ENCODE measurements around the gene MAPK1. TPM values are rescaled to one million over a fixed set of nuclear protein-coding genes. Genes with fewer than 3 reads are reported as not detected.
A peak's percentile ranks its signal among the peaks of the same experiment; 100 is the strongest.

Gene MAPK1
- total and polyA plus RNA-seq, 9 of the 15 experiments (the other 6 are each of a cell fraction or from before 2014, with no cell fraction given) = 46.3 to 575 (median 283) TPM

DNA sequence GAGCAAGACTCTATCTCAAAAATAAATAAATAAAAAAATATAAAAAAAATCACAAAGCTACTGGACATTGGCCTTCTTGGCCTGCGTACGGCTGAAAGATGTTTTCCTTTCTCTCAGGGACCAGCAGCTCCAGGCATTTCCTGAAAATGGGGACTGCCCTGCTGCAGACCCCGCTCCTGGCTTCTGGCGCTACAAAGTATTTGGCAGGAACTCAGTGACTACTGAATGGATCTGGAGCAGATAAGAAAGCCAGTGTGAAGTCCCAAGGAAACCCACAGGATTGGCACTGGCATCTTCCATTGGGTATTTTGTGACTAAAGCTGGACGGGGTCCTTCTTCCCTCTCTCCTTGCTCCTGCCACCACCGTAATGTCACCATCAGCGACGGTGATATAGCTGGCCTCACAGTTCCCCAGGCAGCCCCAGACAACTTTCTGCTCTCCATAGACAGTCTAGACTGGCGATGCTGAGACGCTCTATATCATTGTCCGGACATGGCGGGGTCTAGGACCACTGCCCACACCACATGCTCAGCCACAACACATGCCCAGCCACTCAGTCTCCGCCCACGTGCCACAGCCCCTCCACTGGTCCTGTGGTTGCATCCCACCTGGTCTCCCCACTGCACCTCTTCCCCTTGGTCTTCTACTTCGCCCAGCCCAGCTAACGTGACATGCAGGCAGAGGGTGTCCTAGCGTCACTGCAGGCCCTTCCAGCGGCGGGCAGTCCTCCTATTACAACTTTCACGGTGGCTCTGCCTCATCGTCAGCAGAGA lies 109.2 kb downstream of the MAPK1 start:
- intact Hi-C loops (cut with micrococcal nuclease) (loop anchor here (10.0 kb wide), 1 partner anchor 797 kb away; the partner anchor contains the start of gene PRAME), in situ Hi-C loops (cut with MboI) (no loop called here)
- BruUV-seq (replicated peaks) = no TSS peak
- H3K4me1 ChIP-seq (replicated peaks in 1 of 2; ENCODE audit: control insufficient read depth in 2 of 2, insufficient read depth in 2 of 2, low read length in 2 of 2) = peaks cover 40 to 44% of the 10 kb centered on the region in 2 experiments
- DNase-seq (ENCODE audit: extremely low read depth in 1 of 4, low spot score in 3 of 4) (no peak), FAIRE-seq (no peak), ATAC-seq (no peak)
- peak overlapping the region in 1 of 2 experiments; percentile 13; a peak in 2 of 4 replicates for H3K9ac ChIP-seq (ENCODE audit: insufficient read depth in 1 of 2, low read depth in 2 of 2, low read length in 2 of 2)
- no peak overlapping the region for H3K4me3 ChIP-seq
- H3K27me3 ChIP-seq (ENCODE audit: control insufficient read depth in 2 of 2, insufficient read depth in 2 of 2, low read length in 2 of 2) = no peaks in the 10 kb centered on the region
- H3K36me3 ChIP-seq (ENCODE audit: control insufficient read depth, insufficient read depth, low read length) = peaks cover 65% of the 10 kb centered on the region
- 94% methylated on average over 21 of the region's 21 CpGs for WGBS (ENCODE audit: insufficient coverage, low coverage, missing lambda C conversion rate)
- ChIA-PET POLR2A (interaction anchor here (0.5 to 16.6 kb wide), 27 partner anchors 8 to 815 kb away, joined by 3 to 258 read pairs (median 3); no protein-coding TSS in a partner anchor), CTCF (ENCODE audit: low intra/inter-chr PET ratio) (no interaction called here)
- H3K9me3 ChIP-seq (replicated peaks; ENCODE audit: control insufficient read depth, insufficient read depth, low read depth, low read length) = no peaks in the 10 kb centered on the region
- no peak overlapping the region for H2AFZ ChIP-seq (ENCODE audit: low read depth, low read length)
- H3K79me2 ChIP-seq (ENCODE audit: control insufficient read depth, insufficient read depth, low read length) = no peaks in the 10 kb centered on the region
- H3K4me2 ChIP-seq (ENCODE audit: insufficient read depth, low read length) = no peak overlapping the region
- peaks cover 20% of the 10 kb centered on the region for H3K9me1 ChIP-seq (ENCODE audit: control insufficient read depth, insufficient read depth, low read length)
- no peak overlapping the region for H3K27ac ChIP-seq (ENCODE audit: extremely low read depth, low read depth, low read length)
- H4K20me1 ChIP-seq (replicated peaks; ENCODE audit: control insufficient read depth, insufficient read depth, low read length) = peaks cover 7% of the 10 kb centered on the region; the same call in 1 of the 2 replicates
- TF ChIP-seq BRD9 (IDR thresholded peaks at IDR 0.05; ENCODE audit: low read depth, partially characterized antibody) (no peak), ELF1 (tag; IDR thresholded peaks at IDR 0.05) (no peak)
- TF ChIP-seq, protein P1, sequence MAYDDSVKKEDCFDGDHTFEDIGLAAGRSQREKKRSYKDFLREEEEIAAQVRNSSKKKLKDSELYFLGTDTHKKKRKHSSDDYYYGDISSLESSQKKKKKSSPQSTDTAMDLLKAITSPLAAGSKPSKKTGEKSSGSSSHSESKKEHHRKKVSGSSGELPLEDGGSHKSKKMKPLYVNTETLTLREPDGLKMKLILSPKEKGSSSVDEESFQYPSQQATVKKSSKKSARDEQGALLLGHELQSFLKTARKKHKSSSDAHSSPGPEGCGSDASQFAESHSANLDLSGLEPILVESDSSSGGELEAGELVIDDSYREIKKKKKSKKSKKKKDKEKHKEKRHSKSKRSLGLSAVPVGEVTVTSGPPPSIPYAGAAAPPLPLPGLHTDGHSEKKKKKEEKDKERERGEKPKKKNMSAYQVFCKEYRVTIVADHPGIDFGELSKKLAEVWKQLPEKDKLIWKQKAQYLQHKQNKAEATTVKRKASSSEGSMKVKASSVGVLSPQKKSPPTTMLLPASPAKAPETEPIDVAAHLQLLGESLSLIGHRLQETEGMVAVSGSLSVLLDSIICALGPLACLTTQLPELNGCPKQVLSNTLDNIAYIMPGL (CRISPR knock-in tag; IDR thresholded peaks at IDR 0.05) = peak; percentile 67; the same call in 1 of the 2 replicates
- TF ChIP-seq, protein P2, sequence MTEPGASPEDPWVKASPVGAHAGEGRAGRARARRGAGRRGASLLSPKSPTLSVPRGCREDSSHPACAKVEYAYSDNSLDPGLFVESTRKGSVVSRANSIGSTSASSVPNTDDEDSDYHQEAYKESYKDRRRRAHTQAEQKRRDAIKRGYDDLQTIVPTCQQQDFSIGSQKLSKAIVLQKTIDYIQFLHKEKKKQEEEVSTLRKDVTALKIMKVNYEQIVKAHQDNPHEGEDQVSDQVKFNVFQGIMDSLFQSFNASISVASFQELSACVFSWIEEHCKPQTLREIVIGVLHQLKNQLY (CRISPR knock-in tag; conservative IDR thresholded peaks at IDR 0.05) = peak in 1 of 2 experiments; percentile 31; a peak in 1 of 4 replicates
